ENCODE measurements around the gene TRIM25. TPM values are rescaled to one million over a fixed set of nuclear protein-coding genes. Genes with fewer than 3 reads are reported as not detected.

Gene TRIM25
- total RNA-seq, 1 donor, result 70.3 TPM

DNA sequence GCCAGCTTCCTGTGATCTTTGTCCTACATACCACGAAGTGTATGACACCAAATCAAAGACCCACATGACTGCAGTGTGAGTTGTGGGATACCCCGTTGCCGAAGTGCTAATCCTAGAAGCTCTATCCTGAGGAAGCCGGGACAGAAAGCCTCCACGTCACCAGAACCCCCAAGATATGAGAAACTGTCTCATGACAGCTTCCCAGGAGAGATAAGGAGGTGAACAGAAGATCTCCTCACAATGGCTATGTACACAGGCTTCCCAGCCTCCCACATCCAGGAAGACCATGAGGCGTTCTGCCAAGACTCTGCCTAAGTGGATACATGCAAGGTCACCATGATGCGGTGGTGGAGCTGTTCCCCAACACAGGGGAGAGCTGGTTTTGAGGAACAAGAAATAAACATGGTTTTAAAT is 37.1 kb downstream of the TRIM25 start:
- DNase-seq (ENCODE audit: low read depth), result no peak
- no peak for TF ChIP-seq CTCF (IDR thresholded peaks at IDR 0.05; ENCODE audit: insufficient read depth, low read length)
- H3K4me3 ChIP-seq (ENCODE audit: low read depth, low read length), result no peak overlapping the region

DNA sequence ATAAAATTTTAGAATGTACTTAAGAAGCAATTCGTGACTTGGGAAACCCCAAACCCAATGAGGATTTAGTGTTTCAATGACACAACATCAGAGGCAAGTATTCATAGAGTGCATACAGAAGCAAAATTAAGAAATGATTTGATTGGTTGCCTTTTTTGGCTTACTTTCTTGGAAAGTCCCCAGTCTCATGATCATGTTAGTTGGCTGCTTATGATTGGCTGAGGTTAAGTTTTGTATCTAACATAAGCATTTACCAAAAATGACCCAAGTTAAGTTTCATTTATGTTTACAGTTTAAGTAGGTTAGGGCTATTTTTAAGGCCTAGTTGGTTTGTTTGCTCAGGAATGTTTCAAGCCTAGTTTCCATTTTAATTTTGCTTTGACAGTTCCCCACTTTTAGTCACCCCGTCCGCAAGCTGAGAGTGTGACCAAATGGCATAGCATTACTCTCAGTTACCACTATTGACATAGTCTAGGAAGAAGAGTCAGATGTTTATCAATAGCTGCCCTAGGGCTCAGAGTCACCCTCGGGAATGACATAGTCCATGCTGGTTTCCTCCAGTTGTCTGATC is 43.7 kb downstream of the TRIM25 start:
- TF ChIP-seq CTCF (IDR thresholded peaks at IDR 0.05; ENCODE audit: insufficient read depth, low read length), result no peak
- DNase-seq (ENCODE audit: low read depth), result no peak
- no peak overlapping the region for H3K4me3 ChIP-seq (ENCODE audit: low read depth, low read length)

GRCh38 chr17:56868716-56869115 is 45.1 kb downstream of the TRIM25 start:
- no peak for TF ChIP-seq CTCF (IDR thresholded peaks at IDR 0.05; ENCODE audit: insufficient read depth, low read length)
- H3K4me3 ChIP-seq (ENCODE audit: low read depth, low read length), result no peak overlapping the region
- no peak for DNase-seq (ENCODE audit: low read depth)

DNA sequence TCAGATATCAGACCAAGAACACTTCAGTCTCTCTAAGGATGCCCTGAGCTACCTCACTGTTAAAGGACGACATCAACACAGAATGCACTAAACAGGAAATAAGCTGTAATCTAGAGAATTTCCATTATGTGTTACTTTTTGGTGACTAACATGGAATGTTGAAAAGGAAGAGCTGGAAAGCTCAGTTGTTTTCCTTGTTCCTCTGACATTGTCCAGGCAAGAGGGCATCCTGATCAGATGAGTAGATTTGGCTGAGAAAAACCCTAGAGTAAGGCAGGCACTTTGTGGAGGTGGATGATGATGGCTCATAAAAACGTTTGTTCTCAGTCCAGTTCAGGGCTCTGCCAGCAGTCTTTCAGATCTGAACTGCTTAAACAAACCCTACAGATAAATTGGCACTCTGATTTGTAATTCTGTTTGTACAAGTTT is 45.9 kb downstream of the TRIM25 start:
- DNase-seq (ENCODE audit: low read depth), result peak; percentile 76
- TF ChIP-seq CTCF (IDR thresholded peaks at IDR 0.05; ENCODE audit: insufficient read depth, low read length), result no peak

DNA sequence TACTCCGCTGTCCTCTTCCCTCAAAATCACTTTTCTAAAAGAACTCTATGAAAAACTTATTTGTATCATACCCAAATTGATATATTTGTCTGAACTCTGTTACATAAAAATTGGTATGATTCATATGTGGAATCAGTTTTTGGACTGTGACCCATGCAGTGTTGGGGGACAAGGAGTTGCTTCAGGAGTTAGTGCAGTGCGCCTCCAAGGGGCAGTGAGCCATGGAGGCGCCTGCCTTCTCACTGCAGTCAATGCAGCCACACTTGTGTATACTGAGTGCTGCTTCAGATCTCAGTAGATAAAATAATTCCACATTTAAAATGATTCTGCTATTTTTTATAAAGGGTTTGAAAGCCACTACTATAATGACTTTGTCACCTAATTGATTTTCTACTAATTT is 47.4 kb downstream of the TRIM25 start:
- peak; percentile 13 for TF ChIP-seq CTCF (IDR thresholded peaks at IDR 0.05; ENCODE audit: insufficient read depth, low read length)
- H3K4me3 ChIP-seq (ENCODE audit: low read depth, low read length), result no peak overlapping the region
- no peak for DNase-seq (ENCODE audit: low read depth)

More for the DNA sequence above, 45.9 kb downstream of the TRIM25 start:
- H3K4me3 ChIP-seq (ENCODE audit: low read depth, low read length), result no peak overlapping the region

GRCh38 chr17:56866076-56866475 is 47.8 kb downstream of the TRIM25 start:
- H3K4me3 ChIP-seq (ENCODE audit: low read depth, low read length), result no peak overlapping the region
- DNase-seq (ENCODE audit: low read depth), result no peak
- TF ChIP-seq CTCF (IDR thresholded peaks at IDR 0.05; ENCODE audit: insufficient read depth, low read length), result no peak

GRCh38 chr17:56863974-56864373 is 49.9 kb downstream of the TRIM25 start:
- H3K4me3 ChIP-seq (ENCODE audit: low read depth, low read length), result no peak overlapping the region
- no peak for TF ChIP-seq CTCF (IDR thresholded peaks at IDR 0.05; ENCODE audit: insufficient read depth, low read length)
- no peak for DNase-seq (ENCODE audit: low read depth)
